LNCAP (cell line): ENCODE data around the gene MAGEA1.

Experiments used
- TF ChIP-seq, protein P1 (sequence below): fragments of 450-650 bp; IDR thresholded peaks from 2 replicates; pipeline ENCODE4 v1.5.1; 2017; ENCODE audit warnings: mild to moderate bottlenecking

Gene MAGEA1

DNA sequence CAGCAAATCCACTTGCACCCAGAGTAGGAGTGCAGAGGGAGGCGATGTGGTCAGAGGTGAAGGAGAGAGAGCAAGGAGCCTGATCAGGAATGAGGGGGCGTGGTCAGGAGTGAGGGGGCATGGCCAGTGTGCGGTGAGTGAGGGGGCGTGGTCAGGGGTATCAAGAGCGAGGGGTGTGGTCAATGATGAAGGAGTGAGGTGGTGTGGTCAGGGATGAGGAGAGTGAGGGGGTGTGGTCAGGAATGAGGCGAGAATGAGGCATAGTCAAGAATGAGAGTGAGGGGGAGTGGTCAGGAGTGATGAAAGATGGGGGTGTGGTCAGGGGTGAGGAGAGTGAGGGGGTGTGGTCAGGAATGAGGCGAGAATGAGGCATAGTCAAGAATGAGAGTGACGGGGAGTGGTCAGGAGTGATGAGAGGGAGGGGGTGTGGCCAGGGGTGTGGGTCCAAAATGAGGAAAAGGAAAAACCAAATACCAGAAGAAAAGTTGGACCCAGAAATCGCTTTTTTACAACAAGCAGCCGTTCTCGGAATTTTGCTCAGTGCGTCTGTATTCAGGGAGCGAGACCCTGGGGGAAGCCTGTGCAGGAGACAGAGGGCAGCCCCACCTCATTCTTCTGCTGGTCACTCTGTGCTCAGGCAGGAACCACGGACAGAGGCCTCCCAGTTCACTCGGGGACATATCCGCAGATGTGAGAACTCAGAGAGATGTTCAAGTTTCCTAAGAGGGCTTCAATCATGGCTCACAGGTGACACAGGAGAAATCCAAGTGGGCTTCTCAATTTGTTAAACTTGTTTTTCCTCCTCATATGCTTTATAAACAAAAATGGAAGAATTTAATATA, 47.5 kb downstream of the MAGEA1 start:
- TF ChIP-seq, protein P1, sequence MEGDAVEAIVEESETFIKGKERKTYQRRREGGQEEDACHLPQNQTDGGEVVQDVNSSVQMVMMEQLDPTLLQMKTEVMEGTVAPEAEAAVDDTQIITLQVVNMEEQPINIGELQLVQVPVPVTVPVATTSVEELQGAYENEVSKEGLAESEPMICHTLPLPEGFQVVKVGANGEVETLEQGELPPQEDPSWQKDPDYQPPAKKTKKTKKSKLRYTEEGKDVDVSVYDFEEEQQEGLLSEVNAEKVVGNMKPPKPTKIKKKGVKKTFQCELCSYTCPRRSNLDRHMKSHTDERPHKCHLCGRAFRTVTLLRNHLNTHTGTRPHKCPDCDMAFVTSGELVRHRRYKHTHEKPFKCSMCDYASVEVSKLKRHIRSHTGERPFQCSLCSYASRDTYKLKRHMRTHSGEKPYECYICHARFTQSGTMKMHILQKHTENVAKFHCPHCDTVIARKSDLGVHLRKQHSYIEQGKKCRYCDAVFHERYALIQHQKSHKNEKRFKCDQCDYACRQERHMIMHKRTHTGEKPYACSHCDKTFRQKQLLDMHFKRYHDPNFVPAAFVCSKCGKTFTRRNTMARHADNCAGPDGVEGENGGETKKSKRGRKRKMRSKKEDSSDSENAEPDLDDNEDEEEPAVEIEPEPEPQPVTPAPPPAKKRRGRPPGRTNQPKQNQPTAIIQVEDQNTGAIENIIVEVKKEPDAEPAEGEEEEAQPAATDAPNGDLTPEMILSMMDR: no peak
